K562 (cell line): ENCODE measurements around the gene SMARCA4. TPM values are rescaled to one million over a fixed set of nuclear protein-coding genes. Genes with fewer than 3 reads are reported as not detected.

Source experiments
- ATAC-seq: fragments of 200-7000 bp; cut with Tn5 transposase; 3 replicates; pipeline ENCODE4 v1.9.1; 2020; ENCODE audit warnings: moderate library complexity
- BruUV-seq: library from RNA; stranded (reverse); fragments of 400-500 nt; replicated peaks from 2 replicates; lab custom pipeline; 2021; lab: Mats Ljungman, UMichigan
- CTCF ChIA-PET: fragments of 300-600 bp; formaldehyde crosslinking; extraction: SDS; loops from one replicate; lab custom pipeline; 2021; ENCODE audit warnings: low intra/inter-chr PET ratio; lab: Yijun Ruan, JAX
- POLR2A ChIA-PET: fragments of 300-600, 350-650 bp; sonication (Branson Sonifier 250); formaldehyde crosslinking; extraction: SDS; loops from one replicate; lab custom pipeline; 2021; ENCODE audit warnings: antibody characterized with exemption, inconsistent platforms; lab: Yijun Ruan, JAX
- DNase-seq, 4 experiments: peaks; one replicate each; pipeline versions ENCODE4 v3.0.0 to v3.0.0-alpha.2; 2011 to 2018; ENCODE audit warnings: low spot score in 3 of 4, mixed read lengths in 3 of 4; ENCODE audit errors: extremely low read depth in 1 of 4
- FAIRE-seq: peaks from 2 replicates; lab custom pipeline; 2011; peaks lifted over from hg19 to GRCh38; lab: Jason Lieb, UNC
- H2AFZ ChIP-seq: 2 replicates; pipeline ENCODE4 v1.6.0; 2011; ENCODE audit warnings: low read depth, low read length, control low read depth, inconsistent platforms
- H3K27ac ChIP-seq: fragments of 200-600 bp; 3 replicates; pipeline ENCODE4 v1.8.0; 2011; ENCODE audit warnings: low read depth, mild to moderate bottlenecking, control low read depth, inconsistent platforms, low read length, moderate library complexity, mixed read lengths; ENCODE audit errors: extremely low read depth
- H3K27me3 ChIP-seq, 2 experiments: fragments of 300-600 bp in 1 of 2; 2 replicates in 1 of 2; 3 replicates in 1 of 2; pipeline versions ENCODE4 v1.6.0 to v1.8.0; 2011; ENCODE audit warnings: inconsistent platforms in 2 of 2, low read length in 2 of 2, mild to moderate bottlenecking in 1 of 2, mixed read lengths in 1 of 2, moderate library complexity in 1 of 2; ENCODE audit not compliant: control insufficient read depth in 2 of 2, insufficient read depth in 2 of 2
- H3K36me3 ChIP-seq: fragments of 300-600 bp; 3 replicates; pipeline ENCODE4 v1.8.0; 2011; ENCODE audit warnings: mild to moderate bottlenecking, low read length, inconsistent platforms; ENCODE audit not compliant: control insufficient read depth, insufficient read depth
- H3K4me1 ChIP-seq, 2 experiments: fragments of 200-600 bp in 1 of 2; replicated peaks in 1 of 2; 2 replicates in 1 of 2; 3 replicates in 1 of 2; pipeline versions ENCODE4 v1.5.1 to v1.8.0; 2011; ENCODE audit warnings: inconsistent platforms in 2 of 2, low read length in 2 of 2, mild to moderate bottlenecking in 1 of 2, mixed read lengths in 1 of 2, moderate library complexity in 1 of 2; ENCODE audit not compliant: control insufficient read depth in 2 of 2, insufficient read depth in 2 of 2
- H3K4me2 ChIP-seq: 2 replicates; pipeline ENCODE4 v1.6.1; 2011; ENCODE audit warnings: low read length, control low read depth, inconsistent platforms, mixed read lengths; ENCODE audit not compliant: insufficient read depth
- H3K4me3 ChIP-seq: fragments of 200-600 bp; sonication (generic), shearing (Covaris generic); 2 replicates; pipeline ENCODE4 v1.5.1; 2016; ENCODE audit warnings: control low read depth, inconsistent platforms
- H3K79me2 ChIP-seq: fragments of 200-600 bp; 3 replicates; pipeline ENCODE4 v1.8.0; 2011; ENCODE audit warnings: low read length, inconsistent platforms; ENCODE audit not compliant: control insufficient read depth, insufficient read depth
- H3K9ac ChIP-seq, 2 experiments: 2 replicates each; pipeline versions ENCODE4 v1.6.0 to v1.6.1; 2011; ENCODE audit warnings: low read depth in 2 of 2, low read length in 2 of 2, control low read depth in 1 of 2, inconsistent platforms in 1 of 2, mild to moderate bottlenecking in 1 of 2, mixed read lengths in 1 of 2; ENCODE audit not compliant: insufficient read depth in 1 of 2
- H3K9me1 ChIP-seq: one replicate; pipeline ENCODE4 v1.6.0; 2011; ENCODE audit warnings: inconsistent platforms, mild to moderate bottlenecking, low read length, moderate library complexity; ENCODE audit not compliant: control insufficient read depth, insufficient read depth
- H3K9me3 ChIP-seq: replicated peaks from 2 replicates; pipeline ENCODE4 v1.5.1; 2011; ENCODE audit warnings: low read depth, low read length, inconsistent platforms; ENCODE audit not compliant: control insufficient read depth, insufficient read depth
- H4K20me1 ChIP-seq: replicated peaks from 2 replicates; pipeline ENCODE4 v1.6.1; 2011; ENCODE audit warnings: low read length, inconsistent platforms, mixed read lengths; ENCODE audit not compliant: control insufficient read depth, insufficient read depth
- CBFB ChIP-seq: sonication (generic); formaldehyde crosslinking; IDR thresholded peaks from 2 replicates; pipeline ENCODE4 v1.4.0; 2020; ENCODE audit warnings: mild to moderate bottlenecking, missing genetic modification reagents
- CREB1 ChIP-seq, 2 experiments: sonication (generic) in 1 of 2; formaldehyde crosslinking in 1 of 2; IDR thresholded peaks; 2 replicates each; pipeline versions ENCODE4 v1.6.1 to v1.8.0; 2012 to 2022; ENCODE audit warnings: inconsistent platforms in 1 of 2, mild to moderate bottlenecking in 1 of 2, missing genetic modification reagents in 1 of 2, moderate library complexity in 1 of 2
- EP400 ChIP-seq: fragments of 450-650 bp; IDR thresholded peaks from 2 replicates; pipeline ENCODE4 v1.6.1; 2017; ENCODE audit warnings: antibody characterized with exemption, mild to moderate bottlenecking, moderate library complexity
- ETV1 ChIP-seq: fragments of 450-650 bp; conservative IDR thresholded peaks from 2 replicates; pipeline ENCODE4 v1.6.1; 2016; ENCODE audit warnings: missing genetic modification characterization, control low read depth, low read depth, missing compliant biosample characterization
- HDAC2 ChIP-seq: fragments of 450-650 bp; IDR thresholded peaks from 2 replicates; pipeline ENCODE4 v1.6.1; 2016; ENCODE audit warnings: mild to moderate bottlenecking
- KAT7 ChIP-seq: sonication (generic); formaldehyde crosslinking; IDR thresholded peaks from 2 replicates; pipeline ENCODE4 v1.8.0; 2022; ENCODE audit warnings: missing genetic modification reagents, mild to moderate bottlenecking, borderline replicate concordance
- RNF2 ChIP-seq: sonication (generic); IDR thresholded peaks from 2 replicates; pipeline ENCODE4 v1.6.1; 2016
- SAFB ChIP-seq: fragments of 200-400 bp; formaldehyde crosslinking; IDR thresholded peaks from 2 replicates; pipeline ENCODE4 v1.6.1; 2017; ENCODE audit warnings: low read depth, low read length, borderline replicate concordance
- TCF7 ChIP-seq: sonication (generic); IDR thresholded peaks from 2 replicates; pipeline ENCODE4 v1.6.1; 2016; ENCODE audit warnings: antibody characterized with exemption, borderline replicate concordance
- WGBS: fragments of 100-300 bp; shearing (Covaris generic); methylation state at CpG from one replicate; pipeline ENCODE4 v1.1.6; 2016; ENCODE audit warnings: low coverage, mixed read lengths; ENCODE audit not compliant: insufficient coverage; ENCODE audit errors: missing lambda C conversion rate; 5-methylcytosine and 5-hydroxymethylcytosine counted together
- in situ Hi-C: fragments of 300-500 bp; cut with MboI; formaldehyde crosslinking; loops from 4 replicates; pipeline ENCODE4 v1.15.0; 2018; ENCODE audit warnings: inconsistent platforms, mixed read lengths
- intact Hi-C: fragments of 100-400 bp; cut with micrococcal nuclease; formaldehyde crosslinking; loops from 2 replicates; pipeline ENCODE4 v1.14.2; 2022
- polyA plus RNA-seq, 8 experiments: library from polyadenylated mRNA; depleted of rRNA in 4 of 8; stranded (reverse) in 5 of 8; unstranded in 3 of 8; fragments of >200 nt; fragmentation: Nextera tagmentation in 2 of 8; fragmentation: Illumina TruSeq in 1 of 8; extraction: Ambion mirVana in 2 of 8; extraction: Trizol in 1 of 8; gene quantifications; 2 replicates each; pipeline versions ENCODE4 v1.2.1 to v1.2.3, GENCODE V29; 2011 to 2014; ENCODE audit warnings: inconsistent platforms in 1 of 8, missing spikeins in 1 of 8
- total RNA-seq, 7 experiments: library from RNA; depleted of rRNA in 6 of 7; stranded (reverse); fragments of >200 nt in 6 of 7; fragmentation: Illumina TruSeq in 2 of 7; extraction: Trizol in 2 of 7; gene quantifications; 2 replicates each; pipeline versions ENCODE4 v1.2.1 to v1.2.3, GENCODE V29; 2011 to 2021; ENCODE audit warnings: low replicate concordance in 1 of 7
- TF ChIP-seq, protein P1 (sequence below): sonication (generic); formaldehyde crosslinking; IDR thresholded peaks from 2 replicates; pipeline ENCODE4 v1.9.0; 2022; ENCODE audit warnings: mild to moderate bottlenecking, missing genetic modification reagents

SMARCA4 gene
- total and polyA plus RNA-seq, 9 of the 15 experiments (the other 6 are each of a cell fraction or from before 2014, with no cell fraction given) = 19.3 to 207 (median 52.1) TPM

DNA sequence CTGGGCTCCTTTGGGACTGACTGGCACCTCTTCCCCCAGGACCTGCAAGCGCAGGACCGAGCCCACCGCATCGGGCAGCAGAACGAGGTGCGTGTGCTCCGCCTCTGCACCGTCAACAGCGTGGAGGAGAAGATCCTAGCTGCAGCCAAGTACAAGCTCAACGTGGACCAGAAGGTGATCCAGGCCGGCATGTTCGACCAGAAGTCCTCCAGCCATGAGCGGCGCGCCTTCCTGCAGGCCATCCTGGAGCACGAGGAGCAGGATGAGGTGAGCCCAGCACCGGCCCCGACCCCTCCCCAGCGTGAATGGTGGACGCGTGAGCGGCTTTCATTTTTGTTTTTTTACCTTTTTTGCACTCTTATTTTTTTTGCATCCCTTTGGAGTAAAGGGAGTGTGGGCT, 72.4 kb downstream of the SMARCA4 start:
- peaks cover 14% of the 10 kb centered on the region; the same call in 2 of the 3 replicates for H3K79me2 ChIP-seq
- in situ Hi-C loops (no loop called here), intact Hi-C loops (no loop called here)
- no peak overlapping the region for H3K4me2 ChIP-seq
- ATAC-seq (no peak), FAIRE-seq (no peak), DNase-seq (no peak)
- H3K9me1 ChIP-seq = no peaks in the 10 kb centered on the region
- TF ChIP-seq SAFB = no peak
- peaks cover 95% of the 10 kb centered on the region for H3K36me3 ChIP-seq
- no peak overlapping the region; a peak in 1 of 4 replicates for H3K9ac ChIP-seq
- H3K4me3 ChIP-seq = no peak overlapping the region
- no peak overlapping the region for H3K27ac ChIP-seq
- no peaks in the 10 kb centered on the region for H3K9me3 ChIP-seq
- WGBS = 87% methylated on average over 17 of the region's 22 CpGs
- ChIA-PET CTCF (interaction anchor here (0.6 kb wide), 2 partner anchors 21 to 98 kb away, joined by 3 to 4 read pairs; no protein-coding TSS in a partner anchor), POLR2A (interaction anchor here (0.7 to 0.9 kb wide), 2 partner anchors 87 to 93 kb away, joined by 3 read pairs; no protein-coding TSS in a partner anchor)
- H3K27me3 ChIP-seq = no peaks in the 10 kb centered on the region
- no peaks in the 10 kb centered on the region for H4K20me1 ChIP-seq
- BruUV-seq = no TSS peak
- H2AFZ ChIP-seq = no peak overlapping the region
- H3K4me1 ChIP-seq = peaks cover 0 to 13% of the 10 kb centered on the region in 2 experiments; a peak in 1 of 5 replicates

DNA sequence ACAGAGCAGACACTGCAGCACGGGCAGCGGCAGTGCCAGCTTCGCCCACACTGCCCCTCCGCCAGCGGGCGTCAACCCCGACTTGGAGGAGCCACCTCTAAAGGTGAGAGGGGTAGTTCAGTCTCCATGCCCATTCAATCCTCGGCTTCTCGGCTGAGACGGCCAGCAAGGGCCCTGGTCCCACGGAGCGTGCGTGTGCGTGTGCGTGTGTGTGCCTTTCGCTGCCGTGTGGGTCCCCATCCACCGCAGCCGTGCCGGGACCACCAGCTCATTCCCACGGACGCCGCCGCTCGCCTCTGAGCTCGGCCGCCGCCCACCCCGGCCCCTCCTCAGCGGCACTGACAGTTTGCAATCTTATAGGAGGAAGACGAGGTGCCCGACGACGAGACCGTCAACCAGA, 72.9 kb downstream of the SMARCA4 start:
- Histone ChIP-seq H3K9ac (no peak overlapping the region; a peak in 1 of 4 replicates), H3K4me2 (no peak overlapping the region), H3K27me3 (no peaks in the 10 kb centered on the region)
- FAIRE-seq = no peak
- no peak for TF ChIP-seq TCF7
- no peak for TF ChIP-seq RNF2
- no peak for TF ChIP-seq KAT7 (CRISPR knock-in tag)
- TF ChIP-seq EP400 = no peak
- TF ChIP-seq ETV1 (tag) = no peak
- TF ChIP-seq, protein P1, sequence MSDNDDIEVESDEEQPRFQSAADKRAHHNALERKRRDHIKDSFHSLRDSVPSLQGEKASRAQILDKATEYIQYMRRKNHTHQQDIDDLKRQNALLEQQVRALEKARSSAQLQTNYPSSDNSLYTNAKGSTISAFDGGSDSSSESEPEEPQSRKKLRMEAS = no peak
- no peak for TF ChIP-seq HDAC2
- TF ChIP-seq CBFB (CRISPR knock-in tag) = no peak
- TF ChIP-seq CREB1 (IDR thresholded peaks at IDR 0.05) = no peak
- no peak for TF ChIP-seq CREB1 (CRISPR knock-in tag; IDR thresholded peaks at IDR 0.05)
- TF ChIP-seq, all 486 proteins: peak for 0
- Histone ChIP-seq H3K4me1 (peaks cover 0 to 13% of the 10 kb centered on the region in 2 experiments; a peak in 1 of 5 replicates), H3K9me1 (no peaks in the 10 kb centered on the region), H3K27ac (no peak overlapping the region), H3K79me2 (peaks cover 16% of the 10 kb centered on the region; the same call in 2 of the 3 replicates), H3K9me3 (no peaks in the 10 kb centered on the region), H3K36me3 (peaks cover 95% of the 10 kb centered on the region), H3K4me3 (no peak overlapping the region), H4K20me1 (no peaks in the 10 kb centered on the region), H2AFZ (no peak overlapping the region)
- ATAC-seq = no peak
- in situ Hi-C loops = no loop called here
- intact Hi-C loops = no loop called here
- CTCF ChIA-PET = interaction anchor here (0.6 kb wide), 1 partner anchor 21 kb away, joined by 4 read pairs; no protein-coding TSS in a partner anchor
- no TSS peak for BruUV-seq
- DNase-seq = no peak
- WGBS = 94% methylated on average over 17 of the region's 35 CpGs
- POLR2A ChIA-PET = interaction anchor here (0.9 to 1.1 kb wide), 2 partner anchors 15 to 93 kb away, joined by 3 to 4 read pairs; no protein-coding TSS in a partner anchor
